Middle frontal gyrus (tissue), 1 donor: ENCODE results near the gene MTCH1.
A peak's percentile ranks its signal among the peaks of the same experiment; 100 is the strongest.
"Not testable (repeated sequence)": the region's sequence is repeated elsewhere in the genome, so short reads cannot be mapped to it uniquely, and the experiment has no call there.

ENCODE experiments used
- DNase-seq: peaks from one replicate; pipeline ENCODE4 v3.0.0-alpha.2; 2015; ENCODE audit warnings: low spot score; ENCODE audit errors: extremely low spot score

MTCH1 gene

GRCh38 chr6:36997811-36998722 lies 12.1 kb upstream of the MTCH1 start:
- no peak for DNase-seq

- not testable (repeated sequence) for DNase-seq
These were observed 4.4 kb upstream of the MTCH1 start for GRCh38 chr6:36990401-36990800.

DNA sequence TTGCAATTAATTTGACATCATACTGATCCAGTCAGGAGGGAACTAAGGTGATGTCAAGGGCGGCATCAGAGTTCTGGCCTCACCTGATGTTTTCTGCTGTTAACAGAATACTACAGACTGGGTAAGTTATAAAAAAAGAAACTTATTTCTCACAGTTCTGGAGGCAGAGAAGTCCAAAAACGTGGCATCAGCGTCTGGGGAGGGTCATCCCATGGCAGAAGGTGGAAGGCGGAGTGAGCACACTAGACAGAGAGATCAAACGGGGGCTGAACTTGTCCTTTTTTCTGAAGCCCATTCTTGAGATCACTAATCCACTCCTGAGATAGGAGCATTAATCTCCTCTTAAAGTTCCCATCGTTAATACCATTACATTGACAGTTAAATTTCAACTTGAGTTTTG lies 3.3 kb upstream of the MTCH1 start:
- DNase-seq, result no peak

DNA sequence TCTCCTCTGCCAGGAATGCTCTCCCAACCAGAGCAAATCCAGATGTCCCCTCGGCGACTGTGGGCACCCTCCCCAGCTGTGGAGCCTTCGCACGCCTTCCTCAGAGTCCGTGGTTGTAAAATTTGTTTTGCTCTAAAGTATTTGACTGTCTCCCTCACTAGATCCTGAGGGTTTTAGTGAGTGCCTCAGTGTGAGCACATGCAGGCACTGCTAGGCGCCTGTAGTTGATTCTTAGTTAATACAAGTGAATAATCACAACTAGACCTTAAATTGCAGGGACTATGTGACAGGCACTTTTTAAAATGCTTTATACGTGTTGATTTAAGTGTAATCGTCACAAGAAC lies 680 bp upstream of the MTCH1 start:
- DNase-seq, result no peak

GRCh38 chr6:36985417-36985807 lies 584 bp downstream of the MTCH1 start:
- no peak for DNase-seq

GRCh38 chr6:36984581-36985416 lies 1.2 kb downstream of the MTCH1 start:
- no peak for DNase-seq

DNA sequence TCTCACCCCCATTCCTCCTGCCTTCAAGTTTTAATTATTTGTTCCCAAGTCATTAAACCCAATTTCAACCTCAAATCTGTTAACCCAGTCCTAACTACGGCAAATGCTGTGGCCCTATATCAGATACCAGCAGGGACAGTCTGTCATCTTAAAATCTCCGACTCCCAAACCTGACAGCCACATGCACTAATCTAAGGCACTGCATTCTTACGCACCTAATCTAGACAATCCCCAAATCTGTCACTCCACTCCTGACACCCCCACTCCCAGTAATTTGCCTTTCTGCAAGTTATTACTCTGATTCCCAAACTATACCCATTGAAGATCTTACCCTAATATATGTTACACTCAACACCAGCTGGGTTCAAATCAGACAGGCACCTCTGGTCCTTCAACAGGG lies 2.5 kb downstream of the MTCH1 start:
- no peak for DNase-seq

DNA sequence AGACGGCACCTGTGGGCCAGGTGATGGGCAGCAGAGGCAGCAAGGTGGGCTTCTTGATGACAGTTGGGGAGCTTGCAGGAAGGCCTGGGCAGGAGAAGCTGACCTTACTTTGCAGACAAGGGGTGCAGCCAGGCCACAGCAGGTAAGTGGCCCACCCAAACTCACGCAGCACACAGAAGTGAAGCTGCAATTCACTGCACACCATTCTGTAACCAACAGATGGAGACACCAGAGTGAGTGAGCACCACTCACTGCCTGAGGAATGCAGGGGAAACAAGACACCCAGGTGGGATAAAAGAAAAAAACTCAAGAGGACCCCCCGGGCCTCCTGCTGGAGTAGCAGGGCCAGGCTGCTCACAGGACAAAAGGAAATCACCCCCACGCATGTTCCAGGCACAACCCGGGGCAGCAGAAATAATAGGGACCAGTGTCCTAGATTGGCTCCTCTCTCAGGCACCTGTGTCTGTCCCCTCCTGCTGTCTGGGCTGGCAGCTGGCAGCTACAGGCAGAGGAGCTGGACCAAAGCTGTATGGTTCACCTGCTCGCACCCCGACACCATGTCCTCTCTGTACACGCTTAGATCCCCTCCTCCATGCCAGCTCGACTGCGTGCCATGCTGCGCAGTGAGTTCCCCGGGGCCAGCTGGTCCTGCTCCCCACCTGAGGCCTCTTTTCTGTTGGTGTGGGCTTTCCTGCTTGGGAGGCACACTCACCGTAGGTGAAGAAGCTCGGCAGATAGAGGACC lies 4.9 kb downstream of the MTCH1 start:
- no peak for DNase-seq

GRCh38 chr6:36980129-36980528 lies 5.9 kb downstream of the MTCH1 start:
- no peak for DNase-seq

- peak; percentile 47 for DNase-seq
These were observed 6.7 kb downstream of the MTCH1 start for GRCh38 chr6:36979347-36979742.

GRCh38 chr6:36978421-36979346 lies 7.3 kb downstream of the MTCH1 start:
- DNase-seq, result no peak

GRCh38 chr6:36977470-36977941 lies 8.5 kb downstream of the MTCH1 start:
- no peak for DNase-seq

DNA sequence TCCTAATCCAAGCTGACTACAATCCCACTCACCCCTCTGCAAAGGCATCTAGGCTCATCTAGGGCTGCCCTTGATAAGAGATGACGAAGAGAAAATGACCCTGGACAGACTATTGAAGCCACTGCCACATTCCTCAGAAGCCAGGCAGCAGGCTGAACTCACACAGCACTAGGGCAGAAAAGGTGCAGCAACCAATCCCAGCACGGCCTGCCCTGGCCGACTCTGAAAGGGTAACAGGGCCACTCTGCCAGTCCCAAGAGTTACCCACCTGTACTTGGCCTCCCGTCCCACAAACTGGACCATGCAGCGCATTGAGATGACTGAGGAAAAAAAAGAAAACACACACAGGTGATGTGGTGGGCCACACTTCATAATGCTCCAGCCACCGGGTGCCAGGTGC lies 9.1 kb downstream of the MTCH1 start:
- DNase-seq, result no peak

GRCh38 chr6:36976509-36976908 lies 9.5 kb downstream of the MTCH1 start:
- DNase-seq, result no peak

DNA sequence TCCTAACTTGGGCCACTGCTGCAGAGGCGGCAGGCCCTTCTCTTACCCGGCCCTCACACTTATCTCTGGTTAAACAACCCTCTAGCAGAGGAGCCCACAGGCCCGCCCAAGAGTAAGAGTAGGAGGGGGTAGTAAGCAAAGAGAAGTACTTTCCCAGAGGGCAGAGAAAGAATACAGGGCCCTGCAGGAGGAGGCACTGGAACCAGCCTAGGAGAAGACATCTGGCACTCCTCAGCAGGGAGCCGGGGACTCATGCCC lies 10.1 kb downstream of the MTCH1 start:
- no peak for DNase-seq

- DNase-seq, result no peak
These were observed 10.6 kb downstream of the MTCH1 start for GRCh38 chr6:36975231-36976006.

DNA sequence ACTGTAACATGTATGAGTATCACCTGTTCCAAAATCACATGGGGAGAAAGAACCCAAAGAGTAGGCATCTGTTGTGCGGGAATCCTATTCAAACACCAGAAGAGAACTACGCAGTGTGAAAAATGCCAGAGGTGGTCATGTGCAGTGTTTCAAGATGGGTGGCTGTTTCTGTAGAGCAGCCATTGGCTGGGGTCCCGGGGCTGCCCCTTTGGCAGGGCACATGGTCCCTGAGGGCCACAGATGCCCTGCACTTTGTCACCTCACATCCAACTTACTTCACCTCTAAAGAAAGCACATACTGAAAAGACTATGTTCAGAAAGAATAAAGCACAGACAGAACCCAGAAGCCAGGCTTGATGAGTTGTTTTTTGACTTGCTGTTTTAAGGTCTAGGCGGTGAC lies 12.3 kb downstream of the MTCH1 start:
- DNase-seq, result no peak

DNA sequence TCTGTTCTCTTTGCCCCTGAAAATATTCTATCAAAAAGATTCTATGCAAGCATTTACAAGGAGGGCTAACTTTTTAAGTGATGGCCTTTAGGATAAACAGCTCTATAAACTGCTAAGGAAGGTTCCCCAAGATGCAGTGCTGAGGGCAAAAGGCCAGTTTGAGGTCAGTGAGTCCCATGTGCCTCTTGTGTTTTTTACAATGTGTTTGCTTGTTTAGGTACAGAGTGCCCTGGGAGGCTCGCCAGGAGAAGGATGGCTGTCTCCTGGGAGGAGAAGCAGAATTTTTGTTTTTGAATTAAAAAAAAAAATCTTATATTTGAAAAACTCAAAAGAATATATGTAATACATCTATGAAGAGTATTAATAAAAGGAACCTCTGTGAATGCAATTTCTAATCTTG lies 12.8 kb downstream of the MTCH1 start:
- DNase-seq, result no peak

DNA sequence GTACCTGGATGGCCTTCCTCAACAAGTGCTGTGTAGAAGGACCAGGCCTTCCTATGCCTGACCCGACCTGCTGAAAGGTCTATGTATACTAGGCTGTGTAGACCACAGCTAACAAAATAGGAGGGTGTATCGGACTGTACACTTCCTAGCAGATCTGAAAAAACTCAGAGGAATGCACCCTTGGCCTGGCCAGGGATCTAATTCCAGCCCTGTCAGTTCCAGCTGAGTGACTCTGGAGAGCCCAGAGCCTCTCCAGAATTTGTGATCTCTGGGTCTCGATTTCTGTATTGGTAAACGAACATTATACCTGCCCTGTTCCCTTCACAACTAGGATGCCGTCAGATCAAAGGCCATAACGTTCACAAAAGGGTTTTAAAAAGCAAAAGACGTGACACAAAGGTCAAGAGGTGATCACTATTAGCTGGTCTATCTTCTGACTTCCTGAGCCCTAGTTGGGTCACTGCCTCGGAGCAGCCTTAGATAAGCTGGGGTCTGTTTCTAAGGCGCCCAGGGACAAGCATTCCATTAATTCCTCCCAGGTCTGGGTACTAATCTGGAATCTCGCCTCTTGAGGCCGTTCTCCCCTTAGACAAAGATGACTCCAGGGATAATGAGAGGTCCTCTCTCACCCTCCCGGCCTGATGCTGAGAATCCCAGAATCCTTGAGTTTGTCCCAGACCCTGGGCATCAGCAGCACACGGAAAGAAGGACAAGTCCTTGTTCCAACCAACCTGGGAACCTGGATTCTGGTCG lies 13.9 kb downstream of the MTCH1 start:
- DNase-seq, result no peak
